ENCODE measurements around the gene PPP2R5D.

- TF ChIP-seq POLR2A (IDR thresholded peaks at IDR 0.05; ENCODE audit: low read length): no peak
- TF ChIP-seq GATA1 (IDR thresholded peaks at IDR 0.05; ENCODE audit: low read depth, low read length): no peak
These were observed 71.6 kb downstream of the PPP2R5D start for GRCh38 chr6:43055966-43056365.

Measured in erythroblast (primary cell).